Endothelial cell of umbilical vein (primary cell): ENCODE measurements around the gene APOO. TPM values are rescaled to one million over a fixed set of nuclear protein-coding genes. Genes with fewer than 3 reads are reported as not detected.

Experiments used
- BruUV-seq: library from RNA; stranded (reverse); fragments of 400-500 nt; replicated peaks from 2 replicates; lab custom pipeline; 2021; lab: Mats Ljungman, UMichigan
- CTCF ChIA-PET: fragments of 300-600, 350-600 bp; sonication (Branson Sonifier 250); formaldehyde crosslinking; loops from one replicate; lab custom pipeline; 2021; ENCODE audit warnings: antibody characterized with exemption, inconsistent platforms; lab: Charles Lee
- POLR2A ChIA-PET: fragments of 300-600, 350-600 bp; sonication (Branson Sonifier 250); formaldehyde crosslinking; loops from one replicate; lab custom pipeline; 2021; ENCODE audit warnings: antibody characterized with exemption, inconsistent platforms; lab: Charles Lee
- DNase-seq: peaks from one replicate; pipeline ENCODE4 v3.0.0-alpha.2; 2011; ENCODE audit warnings: low read depth, low spot score
- FAIRE-seq: peaks from 2 replicates; lab custom pipeline; 2011; peaks lifted over from hg19 to GRCh38; lab: Jason Lieb, UNC
- H2AFZ ChIP-seq: 2 replicates; pipeline ENCODE4 v1.6.0; 2012; ENCODE audit warnings: low read depth, low read length, control low read depth, inconsistent platforms
- H3K27ac ChIP-seq: 2 replicates; pipeline ENCODE4 v1.5.1; 2011; ENCODE audit warnings: low read depth, mild to moderate bottlenecking, control low read depth, low read length, moderate library complexity; ENCODE audit not compliant: insufficient read depth
- H3K27me3 ChIP-seq, 2 experiments: 2 replicates each; pipeline versions ENCODE4 v1.6.0 to v1.6.1; 2011; ENCODE audit warnings: low read length in 2 of 2, mixed read lengths in 1 of 2; ENCODE audit not compliant: control insufficient read depth in 2 of 2, insufficient read depth in 2 of 2
- H3K36me3 ChIP-seq, 2 experiments: 2 replicates in 1 of 2; 3 replicates in 1 of 2; pipeline ENCODE4 v1.5.1; 2011; ENCODE audit warnings: low read length in 2 of 2, mild to moderate bottlenecking in 1 of 2, moderate library complexity in 1 of 2; ENCODE audit not compliant: control insufficient read depth in 2 of 2, insufficient read depth in 2 of 2; ENCODE audit errors: extremely low read depth in 1 of 2
- H3K4me1 ChIP-seq: 3 replicates; pipeline ENCODE4 v1.5.1; 2011; ENCODE audit warnings: mild to moderate bottlenecking, low read length; ENCODE audit not compliant: control insufficient read depth, insufficient read depth; ENCODE audit errors: extremely low read depth
- H3K4me2 ChIP-seq: 2 replicates; pipeline ENCODE4 v1.6.1; 2011; ENCODE audit warnings: low read length, control low read depth, mixed read lengths; ENCODE audit not compliant: insufficient read depth
- H3K4me3 ChIP-seq, 3 experiments: fragments of 200-600 bp in 1 of 3; sonication (generic), shearing (Covaris generic) in 1 of 3; replicated peaks in 1 of 3; 2 replicates each; pipeline ENCODE4 v1.5.1; 2011 to 2016; ENCODE audit warnings: control low read depth in 3 of 3, low read length in 3 of 3, mild to moderate bottlenecking in 2 of 3, inconsistent platforms in 1 of 3, low read depth in 1 of 3, moderate library complexity in 1 of 3; ENCODE audit not compliant: insufficient read depth in 1 of 3
- H3K79me2 ChIP-seq: 2 replicates; pipeline ENCODE4 v1.6.0; 2012; ENCODE audit warnings: low read length, inconsistent platforms; ENCODE audit not compliant: control insufficient read depth, insufficient read depth
- H3K9ac ChIP-seq: replicated peaks from 2 replicates; pipeline ENCODE3; 2011; ENCODE audit warnings: low read length, control low read depth; ENCODE audit not compliant: insufficient read depth; ENCODE audit errors: extremely low read depth
- H3K9me1 ChIP-seq: replicated peaks from 3 replicates; pipeline ENCODE4 v1.6.0; 2011; ENCODE audit warnings: mild to moderate bottlenecking, low read length; ENCODE audit not compliant: control insufficient read depth, insufficient read depth; ENCODE audit errors: extremely low read depth
- H3K9me3 ChIP-seq: replicated peaks from 2 replicates; pipeline ENCODE4 v1.5.1; 2012; ENCODE audit warnings: low read length, inconsistent platforms; ENCODE audit not compliant: control insufficient read depth, insufficient read depth
- H4K20me1 ChIP-seq: replicated peaks from 2 replicates; pipeline ENCODE3; 2011; ENCODE audit warnings: mild to moderate bottlenecking, low read length; ENCODE audit not compliant: control insufficient read depth, insufficient read depth; ENCODE audit errors: extremely low read depth
- CTCF ChIP-seq, 2 donors: IDR thresholded peaks; 1 replicate in 1 of 2; 2 replicates in 1 of 2; pipeline ENCODE4 v1.5.1; 2011; ENCODE audit warnings: low read length in 2 of 2, mild to moderate bottlenecking in 2 of 2, moderate library complexity in 2 of 2, control low read depth in 1 of 2, inconsistent platforms in 1 of 2, low read depth in 1 of 2; ENCODE audit not compliant: insufficient read depth in 1 of 2; ENCODE audit errors: extremely low read depth in 1 of 2
- EZH2 ChIP-seq: IDR thresholded peaks from 2 replicates; pipeline ENCODE4 v1.6.1; 2012; ENCODE audit warnings: borderline replicate concordance, low read depth, mild to moderate bottlenecking, moderate library complexity, low read length, inconsistent platforms; ENCODE audit not compliant: severe bottlenecking
- FOS ChIP-seq: IDR thresholded peaks from 2 replicates; pipeline ENCODE4 v1.6.1; 2011; ENCODE audit warnings: mild to moderate bottlenecking, low read length, moderate library complexity, borderline replicate concordance; ENCODE audit not compliant: insufficient read depth
- JUN ChIP-seq: IDR thresholded peaks from 2 replicates; pipeline ENCODE4 v1.6.1; 2011; ENCODE audit warnings: borderline replicate concordance, low read depth; ENCODE audit not compliant: insufficient read length, insufficient read depth
- POLR2A ChIP-seq: IDR thresholded peaks from 2 replicates; pipeline ENCODE4 v1.6.1; 2012; ENCODE audit warnings: low read depth, mild to moderate bottlenecking, control low read depth, low read length
- POLR2AphosphoS5 ChIP-seq: IDR thresholded peaks from 2 replicates; pipeline ENCODE4 v1.6.1; 2012; ENCODE audit warnings: low read depth, mild to moderate bottlenecking, control low read depth, low read length, moderate library complexity; ENCODE audit not compliant: insufficient read depth
- dilution Hi-C: fragments of 300-500 bp; cut with MboI; formaldehyde crosslinking; loops from one replicate; pipeline ENCODE4 v1.15.0; 2019; ENCODE audit warnings: low sequenced_read_pairs; ENCODE audit not compliant: extremely low pct_ligation_motif_present
- intact Hi-C: fragments of 100-400 bp; cut with micrococcal nuclease; formaldehyde crosslinking; loops from one replicate; pipeline ENCODE4 v1.10.0; 2022
- polyA plus RNA-seq, 4 experiments: library from polyadenylated mRNA; depleted of rRNA in 3 of 4; stranded (reverse) in 3 of 4; unstranded in 1 of 4; fragments of >200 nt; gene quantifications; 2 replicates each; pipeline versions ENCODE4 v1.2.1 to v1.2.3, GENCODE V29; 2011 to 2012; ENCODE audit warnings: missing spikeins in 1 of 4
- total RNA-seq: library from RNA; stranded (reverse); gene quantifications from 2 replicates; pipeline ENCODE4 v1.2.3, GENCODE V29; 2021

APOO gene
- total and polyA plus RNA-seq, 2 donors (not counting 3 experiments of a cell fraction or from before 2014, with no cell fraction given) = 9.8 to 24.3 TPM

GRCh38 chrX:23944234-23944633 is 36.5 kb upstream of the APOO start:
- dilution Hi-C loops = no loop called here
- Histone ChIP-seq H3K27me3 (peaks cover 0 to 4% of the 10 kb centered on the region in 2 experiments), H3K4me2 (no peak overlapping the region), H3K9ac (no peak overlapping the region), H3K79me2 (no peaks in the 10 kb centered on the region), H3K9me1 (no peaks in the 10 kb centered on the region), H3K36me3 (no peaks in the 10 kb centered on the region), H3K4me3 (no peak overlapping the region), H3K9me3 (no peaks in the 10 kb centered on the region), H3K4me1 (no peaks in the 10 kb centered on the region), H3K27ac (no peak overlapping the region), H4K20me1 (no peaks in the 10 kb centered on the region), H2AFZ (no peak overlapping the region)
- no peak for DNase-seq
- ChIA-PET POLR2A (no interaction called here), CTCF (no interaction called here)
- FAIRE-seq = no peak
- TF ChIP-seq POLR2AphosphoS5 (no peak), JUN (no peak), CTCF (IDR thresholded peaks at IDR 0.05; ENCODE audit: extremely low read depth in 1 of 2, insufficient read depth in 1 of 2, low read depth in 1 of 2, low read length in 2 of 2) (no peak), FOS (no peak), EZH2 (no peak)
- intact Hi-C loops = no loop called here
- BruUV-seq = no TSS peak

- Histone ChIP-seq H3K9me1 (no peaks in the 10 kb centered on the region), H3K36me3 (no peaks in the 10 kb centered on the region), H3K4me3 (no peak overlapping the region), H4K20me1 (no peaks in the 10 kb centered on the region), H2AFZ (no peak overlapping the region), H3K27ac (no peak overlapping the region), H3K4me2 (no peak overlapping the region), H3K79me2 (no peaks in the 10 kb centered on the region), H3K9ac (no peak overlapping the region), H3K9me3 (no peaks in the 10 kb centered on the region), H3K27me3 (peaks cover 0 to 2% of the 10 kb centered on the region in 2 experiments), H3K4me1 (no peaks in the 10 kb centered on the region)
- no peak for FAIRE-seq
- BruUV-seq = no TSS peak
- dilution Hi-C loops (no loop called here), intact Hi-C loops (no loop called here)
- TF ChIP-seq POLR2A = no peak
- DNase-seq = no peak
- CTCF ChIA-PET = no interaction called here
- POLR2A ChIA-PET = no interaction called here
Observed at GRCh38 chrX:23939203-23939602, 31.5 kb upstream of the APOO start.
